ENCODE measurements around the gene TMEM154.

DNA sequence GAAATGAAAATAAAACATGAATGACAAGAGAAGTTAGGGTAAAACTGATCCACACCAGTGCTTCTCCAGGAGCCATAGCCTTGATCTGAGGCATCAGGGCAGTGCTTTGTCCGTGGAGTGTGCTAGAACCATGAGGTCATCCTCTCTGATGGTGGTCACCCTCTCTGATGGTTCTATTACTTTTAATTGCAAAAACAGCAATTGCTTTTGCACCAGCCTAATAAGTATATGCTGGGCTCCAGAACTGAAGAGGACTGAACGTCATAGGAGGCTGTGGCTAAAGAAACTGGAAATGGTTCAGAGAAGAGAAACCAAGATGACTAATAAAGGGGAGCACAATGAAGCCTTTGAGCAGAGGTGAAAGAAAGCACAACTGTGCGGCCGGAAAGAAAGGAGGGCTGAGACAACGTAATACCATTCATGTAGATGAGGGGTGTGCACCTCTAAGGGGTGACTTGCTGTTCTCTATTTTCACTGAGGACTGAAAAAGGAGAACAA is 17.0 kb upstream of the TMEM154 start:
- TF ChIP-seq, protein P1, sequence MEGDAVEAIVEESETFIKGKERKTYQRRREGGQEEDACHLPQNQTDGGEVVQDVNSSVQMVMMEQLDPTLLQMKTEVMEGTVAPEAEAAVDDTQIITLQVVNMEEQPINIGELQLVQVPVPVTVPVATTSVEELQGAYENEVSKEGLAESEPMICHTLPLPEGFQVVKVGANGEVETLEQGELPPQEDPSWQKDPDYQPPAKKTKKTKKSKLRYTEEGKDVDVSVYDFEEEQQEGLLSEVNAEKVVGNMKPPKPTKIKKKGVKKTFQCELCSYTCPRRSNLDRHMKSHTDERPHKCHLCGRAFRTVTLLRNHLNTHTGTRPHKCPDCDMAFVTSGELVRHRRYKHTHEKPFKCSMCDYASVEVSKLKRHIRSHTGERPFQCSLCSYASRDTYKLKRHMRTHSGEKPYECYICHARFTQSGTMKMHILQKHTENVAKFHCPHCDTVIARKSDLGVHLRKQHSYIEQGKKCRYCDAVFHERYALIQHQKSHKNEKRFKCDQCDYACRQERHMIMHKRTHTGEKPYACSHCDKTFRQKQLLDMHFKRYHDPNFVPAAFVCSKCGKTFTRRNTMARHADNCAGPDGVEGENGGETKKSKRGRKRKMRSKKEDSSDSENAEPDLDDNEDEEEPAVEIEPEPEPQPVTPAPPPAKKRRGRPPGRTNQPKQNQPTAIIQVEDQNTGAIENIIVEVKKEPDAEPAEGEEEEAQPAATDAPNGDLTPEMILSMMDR (IDR thresholded peaks at IDR 0.05; ENCODE audit: low read depth, low read length), result no peak
- TF ChIP-seq EZH2phosphoT487 (IDR thresholded peaks at IDR 0.05; ENCODE audit: low read depth), result peak; percentile 42; the same call in 1 of the 2 replicates
